GM13977 (cell line): ENCODE data around the gene PNMT.

ENCODE experiments used
- DNase-seq: peaks from one replicate; pipeline ENCODE4 v3.0.0; 2012; ENCODE audit warnings: low spot score
- in situ Hi-C: fragments of 300-500 bp; cut with MboI; formaldehyde crosslinking; loops from one replicate; pipeline ENCODE4 v1.12.0; 2022; ENCODE audit warnings: low sequenced_read_pairs, low pct_unique_long_range_greater_than_20kb, mixed read lengths, inconsistent platforms; ENCODE audit not compliant: unreplicated experiment
- TF ChIP-seq, protein P1 (sequence below): IDR thresholded peaks from 2 replicates; pipeline ENCODE4 v1.5.1; 2012; ENCODE audit warnings: mild to moderate bottlenecking, control low read depth; ENCODE audit not compliant: insufficient read depth; ENCODE audit errors: extremely low read depth, missing control alignments

PNMT gene

DNA sequence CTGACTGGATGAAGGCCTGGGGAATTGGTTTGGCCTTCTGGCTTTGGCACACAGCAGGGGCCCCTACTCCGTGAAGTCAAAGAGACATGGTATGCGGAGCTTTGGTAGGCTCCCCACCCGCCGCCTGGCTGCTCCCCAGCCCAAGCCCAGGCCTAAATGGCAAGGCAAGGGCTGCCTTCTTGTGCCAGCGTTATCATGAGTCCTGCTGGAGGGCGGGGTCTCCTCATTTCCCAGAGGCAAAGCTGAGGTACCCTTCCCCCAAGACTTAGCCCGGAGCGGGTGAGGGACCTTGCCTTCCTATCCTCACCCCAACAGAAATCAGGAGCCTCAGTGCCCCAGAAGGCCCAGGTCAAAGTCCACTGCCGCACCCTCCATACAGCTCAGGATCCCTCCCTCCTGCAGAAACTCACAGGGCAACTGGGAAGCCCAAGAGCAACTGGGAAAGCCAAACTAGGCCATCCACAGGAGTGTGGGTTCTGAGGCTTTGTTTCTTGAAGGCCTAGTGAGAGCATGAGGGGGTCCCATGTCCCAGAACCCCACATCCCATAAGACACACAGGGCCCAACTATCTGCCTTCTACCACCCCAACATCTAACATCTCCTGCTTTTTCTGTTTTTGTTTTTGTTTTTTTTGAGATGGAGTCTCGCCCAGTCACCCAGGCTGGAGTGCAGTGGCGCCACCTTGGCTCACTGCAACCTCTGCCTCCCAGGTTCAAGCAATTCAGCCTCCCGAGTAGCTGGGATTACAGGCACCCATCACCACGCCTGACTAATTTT, 10.3 kb downstream of the PNMT start:
- in situ Hi-C loops, result no loop called here
- TF ChIP-seq, protein P1, sequence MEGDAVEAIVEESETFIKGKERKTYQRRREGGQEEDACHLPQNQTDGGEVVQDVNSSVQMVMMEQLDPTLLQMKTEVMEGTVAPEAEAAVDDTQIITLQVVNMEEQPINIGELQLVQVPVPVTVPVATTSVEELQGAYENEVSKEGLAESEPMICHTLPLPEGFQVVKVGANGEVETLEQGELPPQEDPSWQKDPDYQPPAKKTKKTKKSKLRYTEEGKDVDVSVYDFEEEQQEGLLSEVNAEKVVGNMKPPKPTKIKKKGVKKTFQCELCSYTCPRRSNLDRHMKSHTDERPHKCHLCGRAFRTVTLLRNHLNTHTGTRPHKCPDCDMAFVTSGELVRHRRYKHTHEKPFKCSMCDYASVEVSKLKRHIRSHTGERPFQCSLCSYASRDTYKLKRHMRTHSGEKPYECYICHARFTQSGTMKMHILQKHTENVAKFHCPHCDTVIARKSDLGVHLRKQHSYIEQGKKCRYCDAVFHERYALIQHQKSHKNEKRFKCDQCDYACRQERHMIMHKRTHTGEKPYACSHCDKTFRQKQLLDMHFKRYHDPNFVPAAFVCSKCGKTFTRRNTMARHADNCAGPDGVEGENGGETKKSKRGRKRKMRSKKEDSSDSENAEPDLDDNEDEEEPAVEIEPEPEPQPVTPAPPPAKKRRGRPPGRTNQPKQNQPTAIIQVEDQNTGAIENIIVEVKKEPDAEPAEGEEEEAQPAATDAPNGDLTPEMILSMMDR, result no peak
- DNase-seq, result no peak

- TF ChIP-seq, protein P1, result no peak
- no peak for DNase-seq
- in situ Hi-C loops, result no loop called here
These were observed 11.4 kb downstream of the PNMT start for GRCh38 chr17:39679521-39680192.

- TF ChIP-seq, protein P1, result no peak
- in situ Hi-C loops, result no loop called here
These were observed 15.2 kb downstream of the PNMT start for GRCh38 chr17:39683295-39683939.

DNA sequence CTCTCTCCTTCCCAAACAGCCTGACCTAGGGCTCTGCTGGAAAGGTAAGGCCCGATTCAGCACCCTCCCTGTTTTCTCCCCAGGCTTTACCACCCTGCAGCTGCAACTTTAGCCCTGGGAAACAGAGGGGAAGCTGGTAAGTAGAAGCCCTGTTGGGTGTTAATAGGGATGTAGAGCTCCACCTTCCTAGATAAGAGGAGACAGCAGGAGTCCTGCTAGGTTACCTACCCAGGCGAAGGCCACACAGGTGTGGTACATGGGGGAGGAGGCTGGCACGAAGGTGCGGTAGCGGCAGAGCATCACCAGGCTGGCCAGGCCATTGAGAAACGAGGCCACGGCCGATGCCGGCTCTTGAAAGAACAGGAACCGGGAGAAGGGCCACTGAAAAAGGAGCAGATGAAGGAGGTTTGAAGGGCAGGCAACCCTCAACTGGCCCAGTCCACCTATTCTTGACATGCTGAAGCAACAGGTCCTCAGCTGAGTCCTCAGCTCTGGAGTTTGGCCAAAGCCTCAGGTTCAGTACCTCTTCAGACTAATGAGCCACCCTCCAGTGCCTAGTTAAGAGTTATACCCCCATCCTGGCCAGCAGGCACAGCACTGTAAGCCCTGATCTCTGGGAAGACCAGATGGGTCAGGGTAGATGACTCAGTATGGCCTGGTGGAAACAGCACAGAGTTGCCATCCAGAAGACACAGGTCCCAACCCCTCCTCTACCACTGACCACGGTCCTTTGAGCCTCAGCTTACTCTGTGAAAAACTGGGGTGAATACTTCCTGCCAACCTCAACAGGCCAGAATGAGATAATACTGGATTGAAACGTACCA, 16.3 kb downstream of the PNMT start:
- in situ Hi-C loops, result no loop called here
- TF ChIP-seq, protein P1, result no peak
- DNase-seq, result no peak

More at GRCh38 chr17:39683295-39683939, 15.2 kb downstream of the PNMT start:
- no peak for DNase-seq

DNA sequence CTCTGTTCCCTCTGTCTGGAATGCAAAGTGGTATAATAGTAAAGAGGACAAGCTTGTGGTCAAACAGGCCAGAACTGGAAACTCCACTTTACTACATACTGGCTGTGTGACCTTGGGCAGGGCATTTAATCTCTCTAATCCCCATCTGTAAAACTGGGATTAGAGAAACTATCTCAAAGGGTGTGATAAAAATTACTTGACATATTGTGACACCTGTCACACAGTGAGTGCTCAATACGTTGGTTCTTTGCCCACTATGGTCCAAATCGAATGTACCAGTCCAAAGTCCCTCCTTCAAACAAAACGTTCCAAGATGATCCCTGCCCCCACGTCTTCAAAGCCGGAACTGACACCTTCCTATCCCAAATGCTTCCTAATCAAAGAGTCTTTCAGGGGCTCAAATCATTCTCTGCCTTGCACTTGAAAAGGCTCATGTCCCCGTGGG, 18.9 kb downstream of the PNMT start:
- TF ChIP-seq, protein P1, result no peak
- no peak for DNase-seq
- in situ Hi-C loops, result no loop called here
